GM19239 (cell line): ENCODE data around the gene SMLR1.

Experiments used
- DNase-seq: peaks from one replicate; pipeline ENCODE4 v3.0.0; 2011; ENCODE audit warnings: low spot score; ENCODE audit not compliant: insufficient read length
- FAIRE-seq: peaks from 2 replicates; lab custom pipeline; 2011; peaks lifted over from hg19 to GRCh38; lab: Jason Lieb, UNC

The SMLR1 gene

GRCh38 chr6:130824978-130825694 lies 2.1 kb upstream of the SMLR1 start:
- DNase-seq (no peak), FAIRE-seq (no peak)

- FAIRE-seq (no peak), DNase-seq (no peak)
Observed at GRCh38 chr6:130825772-130826441, 1.3 kb upstream of the SMLR1 start.

GRCh38 chr6:130826442-130827246 lies 562 bp upstream of the SMLR1 start:
- FAIRE-seq, result no peak
- no peak for DNase-seq

GRCh38 chr6:130829333-130829910 lies 2.2 kb downstream of the SMLR1 start:
- no peak for DNase-seq
- FAIRE-seq, result no peak

- FAIRE-seq (no peak), DNase-seq (no peak)
Observed at GRCh38 chr6:130831607-130832006, 4.4 kb downstream of the SMLR1 start.

GRCh38 chr6:130833569-130833968 lies 6.4 kb downstream of the SMLR1 start:
- DNase-seq, result no peak
- no peak for FAIRE-seq

- FAIRE-seq (no peak), DNase-seq (no peak)
Observed at GRCh38 chr6:130834482-130835251, 7.5 kb downstream of the SMLR1 start.

- DNase-seq (no peak), FAIRE-seq (no peak)
Observed at GRCh38 chr6:130836055-130836640, 8.9 kb downstream of the SMLR1 start.

GRCh38 chr6:130837067-130837466 lies 9.9 kb downstream of the SMLR1 start:
- DNase-seq (no peak), FAIRE-seq (no peak)

- DNase-seq (no peak), FAIRE-seq (no peak)
Observed at GRCh38 chr6:130838250-130838860, 11.1 kb downstream of the SMLR1 start.

GRCh38 chr6:130838951-130839350 lies 11.7 kb downstream of the SMLR1 start:
- FAIRE-seq (no peak), DNase-seq (no peak)

GRCh38 chr6:130839379-130839778 lies 12.2 kb downstream of the SMLR1 start:
- FAIRE-seq (no peak), DNase-seq (no peak)

- DNase-seq (no peak), FAIRE-seq (no peak)
Observed at GRCh38 chr6:130840050-130840449, 12.8 kb downstream of the SMLR1 start.

GRCh38 chr6:130841128-130841728 lies 14.0 kb downstream of the SMLR1 start:
- DNase-seq (no peak), FAIRE-seq (no peak)

GRCh38 chr6:130843575-130844320 lies 16.5 kb downstream of the SMLR1 start:
- DNase-seq (peak; percentile 2), FAIRE-seq (peak; percentile 26)

GRCh38 chr6:130846501-130846900 lies 19.3 kb downstream of the SMLR1 start:
- DNase-seq, result no peak
- FAIRE-seq, result no peak

- no peak for DNase-seq
- FAIRE-seq, result peak; percentile 47
Observed at GRCh38 chr6:130847001-130847910, 20.1 kb downstream of the SMLR1 start.
